ENCODE results near the gene SLC18A2.

SLC18A2 gene

DNA sequence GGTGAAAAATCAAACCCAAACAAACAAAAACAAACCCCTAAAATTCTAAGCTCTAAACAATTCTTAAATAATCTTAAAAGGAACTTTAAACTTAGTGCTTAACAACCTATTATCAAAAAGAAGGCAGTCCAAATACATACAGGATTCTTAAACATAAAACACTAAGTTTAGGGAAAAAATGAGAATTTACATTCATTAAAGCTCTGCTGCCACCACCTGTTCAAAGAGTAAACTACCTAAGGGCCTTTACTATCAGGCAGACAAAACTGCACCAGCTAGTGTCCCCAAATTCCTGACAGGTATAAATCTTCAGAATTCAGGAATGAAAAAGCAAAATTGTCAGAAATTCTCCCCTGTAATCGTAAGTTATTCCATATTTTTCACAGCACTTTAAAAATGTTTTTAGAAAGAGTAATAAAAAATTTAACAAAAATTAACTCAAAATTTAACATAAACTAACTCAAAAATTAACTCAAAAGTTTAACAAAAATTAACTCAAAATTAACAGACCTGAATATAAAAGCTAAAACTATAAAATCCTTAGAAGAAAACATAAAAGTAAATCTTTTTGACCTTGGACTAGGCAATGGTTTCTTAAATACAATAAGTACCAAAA, 79.2 kb downstream of the SLC18A2 start:
- peak; percentile 92 for FAIRE-seq

DNA sequence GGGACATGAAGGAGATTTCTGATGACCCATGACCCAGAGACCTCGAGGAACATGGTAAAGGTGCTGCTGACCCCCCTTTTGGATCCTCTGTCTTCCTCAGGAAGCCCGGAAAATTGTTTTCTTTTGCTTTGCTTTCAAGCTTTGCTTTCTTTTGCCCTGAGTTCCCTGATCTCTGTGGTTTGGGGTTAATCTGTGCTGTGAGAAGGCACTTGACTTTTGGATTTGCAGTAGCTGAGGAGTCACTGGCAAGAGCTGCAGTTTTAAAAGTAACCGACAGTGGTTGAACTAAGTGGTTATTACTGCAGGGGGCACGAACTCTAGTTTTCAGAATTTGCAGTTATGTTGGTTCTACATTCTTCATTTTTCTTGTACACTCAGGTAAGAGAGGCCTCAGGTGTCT, 81.3 kb downstream of the SLC18A2 start:
- no peak for FAIRE-seq

DNA sequence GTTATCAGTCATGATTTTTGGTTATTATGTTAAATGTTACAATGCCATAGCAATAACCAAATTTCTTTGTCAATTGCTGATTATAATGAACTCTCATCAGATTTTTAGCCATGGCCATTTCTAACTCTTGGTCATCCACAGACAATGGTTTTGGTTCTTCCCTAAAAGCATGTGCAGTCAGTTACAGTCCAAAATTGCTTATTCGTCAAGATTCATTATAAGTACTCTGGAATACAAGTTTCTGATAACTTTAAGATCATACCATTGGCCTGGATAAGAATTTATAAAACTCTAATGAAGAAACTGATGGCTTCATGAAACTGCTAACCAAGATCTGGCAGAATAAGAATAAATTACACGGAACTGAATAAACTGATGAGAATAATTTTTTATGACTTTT, 83.5 kb downstream of the SLC18A2 start:
- no peak for FAIRE-seq

DNA sequence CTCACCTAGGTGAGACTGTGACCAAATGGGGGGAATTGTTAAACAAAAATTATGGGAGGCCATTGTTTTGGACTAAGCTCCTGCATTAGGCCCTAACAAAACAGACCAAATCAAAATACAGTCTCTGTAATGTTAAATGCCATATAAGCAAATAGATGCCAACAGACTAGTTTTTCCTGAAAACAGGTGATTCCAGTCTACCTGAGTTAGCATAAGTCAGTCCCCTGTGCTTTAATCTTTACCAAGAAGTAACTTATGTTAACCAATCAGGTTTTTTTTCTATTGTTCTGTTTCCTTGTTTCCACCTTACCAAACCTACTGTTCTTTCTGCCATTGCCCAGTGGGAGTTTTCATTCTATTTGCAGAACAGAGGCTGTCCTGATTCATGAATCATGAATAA, 86.3 kb downstream of the SLC18A2 start:
- no peak for FAIRE-seq

Measured in endometrium (tissue), 2 donors.